ENCODE data around the gene TUB.
A peak's percentile ranks its signal among the peaks of the same experiment; 100 is the strongest.

- TF ChIP-seq, protein P1, sequence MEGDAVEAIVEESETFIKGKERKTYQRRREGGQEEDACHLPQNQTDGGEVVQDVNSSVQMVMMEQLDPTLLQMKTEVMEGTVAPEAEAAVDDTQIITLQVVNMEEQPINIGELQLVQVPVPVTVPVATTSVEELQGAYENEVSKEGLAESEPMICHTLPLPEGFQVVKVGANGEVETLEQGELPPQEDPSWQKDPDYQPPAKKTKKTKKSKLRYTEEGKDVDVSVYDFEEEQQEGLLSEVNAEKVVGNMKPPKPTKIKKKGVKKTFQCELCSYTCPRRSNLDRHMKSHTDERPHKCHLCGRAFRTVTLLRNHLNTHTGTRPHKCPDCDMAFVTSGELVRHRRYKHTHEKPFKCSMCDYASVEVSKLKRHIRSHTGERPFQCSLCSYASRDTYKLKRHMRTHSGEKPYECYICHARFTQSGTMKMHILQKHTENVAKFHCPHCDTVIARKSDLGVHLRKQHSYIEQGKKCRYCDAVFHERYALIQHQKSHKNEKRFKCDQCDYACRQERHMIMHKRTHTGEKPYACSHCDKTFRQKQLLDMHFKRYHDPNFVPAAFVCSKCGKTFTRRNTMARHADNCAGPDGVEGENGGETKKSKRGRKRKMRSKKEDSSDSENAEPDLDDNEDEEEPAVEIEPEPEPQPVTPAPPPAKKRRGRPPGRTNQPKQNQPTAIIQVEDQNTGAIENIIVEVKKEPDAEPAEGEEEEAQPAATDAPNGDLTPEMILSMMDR (IDR thresholded peaks at IDR 0.05; ENCODE audit: low read length), result peak; percentile 38
- TF ChIP-seq EZH2 (optimal IDR thresholded peaks at IDR 0.05; ENCODE audit: low read depth, low read length), result no peak
Observed at GRCh38 chr11:8090756-8091155, 9.7 kb downstream of the TUB start.

Measured in MM.1S (cell line).